Right lobe of liver (tissue), 4 donors: ENCODE data around the gene CSAG1.

Experiments used
- POLR2A ChIP-seq: fragments of 450-650 bp; IDR thresholded peaks from one replicate; pipeline ENCODE4 v1.6.1; 2017; ENCODE audit warnings: antibody characterized with exemption, mild to moderate bottlenecking
- TF ChIP-seq, protein P1 (sequence below), 4 donors: fragments of 200-600 bp in 3 of 4; fragments of 450-650 bp in 1 of 4; IDR thresholded peaks; one replicate each; pipeline versions ENCODE4 v1.5.1 to v1.8.0; 2016 to 2022; ENCODE audit warnings: antibody characterized with exemption in 4 of 4, mild to moderate bottlenecking in 2 of 4
- donor health status: DM: no; HTN: no; CAD: no.
- donor health status: DM: no; HTN: no; CAD: no.
- donor health status: DM: no; HTN: yes; CAD: no.

DNA sequence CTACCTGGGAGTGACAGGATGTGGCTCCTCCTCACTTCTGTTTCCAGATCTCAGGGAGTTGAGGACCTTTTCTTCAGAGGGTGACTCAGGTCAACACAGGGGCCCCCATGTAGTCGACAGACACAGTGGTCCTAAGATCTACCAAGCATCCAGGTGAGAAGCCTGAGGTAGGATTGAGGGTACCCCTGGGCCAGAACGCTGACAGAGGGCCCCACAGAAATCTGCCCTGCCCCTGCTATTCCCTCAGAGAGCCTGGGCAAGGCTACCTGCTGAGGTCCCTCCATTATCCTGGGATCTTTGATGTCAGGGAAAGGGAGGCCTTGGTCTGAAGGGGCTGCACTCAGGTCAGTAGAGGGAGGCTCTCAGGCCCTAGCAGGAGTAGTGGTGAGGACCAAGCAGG is 1.6 kb upstream of the CSAG1 start:
- TF ChIP-seq, protein P1, sequence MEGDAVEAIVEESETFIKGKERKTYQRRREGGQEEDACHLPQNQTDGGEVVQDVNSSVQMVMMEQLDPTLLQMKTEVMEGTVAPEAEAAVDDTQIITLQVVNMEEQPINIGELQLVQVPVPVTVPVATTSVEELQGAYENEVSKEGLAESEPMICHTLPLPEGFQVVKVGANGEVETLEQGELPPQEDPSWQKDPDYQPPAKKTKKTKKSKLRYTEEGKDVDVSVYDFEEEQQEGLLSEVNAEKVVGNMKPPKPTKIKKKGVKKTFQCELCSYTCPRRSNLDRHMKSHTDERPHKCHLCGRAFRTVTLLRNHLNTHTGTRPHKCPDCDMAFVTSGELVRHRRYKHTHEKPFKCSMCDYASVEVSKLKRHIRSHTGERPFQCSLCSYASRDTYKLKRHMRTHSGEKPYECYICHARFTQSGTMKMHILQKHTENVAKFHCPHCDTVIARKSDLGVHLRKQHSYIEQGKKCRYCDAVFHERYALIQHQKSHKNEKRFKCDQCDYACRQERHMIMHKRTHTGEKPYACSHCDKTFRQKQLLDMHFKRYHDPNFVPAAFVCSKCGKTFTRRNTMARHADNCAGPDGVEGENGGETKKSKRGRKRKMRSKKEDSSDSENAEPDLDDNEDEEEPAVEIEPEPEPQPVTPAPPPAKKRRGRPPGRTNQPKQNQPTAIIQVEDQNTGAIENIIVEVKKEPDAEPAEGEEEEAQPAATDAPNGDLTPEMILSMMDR (IDR thresholded peaks at IDR 0.05) = no peak
- no peak for TF ChIP-seq POLR2A
